HEK293 (cell line): ENCODE measurements around the gene PKHD1.

Source experiments
- CTCF ChIA-PET: fragments of 350-600 bp; formaldehyde crosslinking; extraction: SDS; loops from one replicate; lab custom pipeline; 2021; ENCODE audit warnings: antibody characterized with exemption; lab: Yijun Ruan, JAX
- POLR2A ChIA-PET: fragments of 300-600 bp; formaldehyde crosslinking; extraction: SDS; loops from one replicate; lab custom pipeline; 2020; ENCODE audit warnings: antibody characterized with exemption, inconsistent platforms; lab: Yijun Ruan, JAX
- H3K27ac ChIP-seq: fragments of 200-500 bp; sonication (Bioruptor generic); 2 replicates; pipeline ENCODE4 v1.5.1; 2014; ENCODE audit warnings: low read depth, low read length, control low read depth, inconsistent platforms; ENCODE audit errors: extremely low read depth
- H3K36me3 ChIP-seq, 2 experiments: fragments of 200-500 bp in 1 of 2; sonication (Bioruptor generic) in 1 of 2; 1 replicate in 1 of 2; 2 replicates in 1 of 2; pipeline ENCODE4 v1.5.1; 2014 to 2017; ENCODE audit warnings: inconsistent platforms in 2 of 2, low read length in 2 of 2; ENCODE audit not compliant: control insufficient read depth in 2 of 2, insufficient read depth in 1 of 2
- H3K4me1 ChIP-seq: fragments of 200-500 bp; sonication (Bioruptor generic); 2 replicates; pipeline ENCODE4 v1.5.1; 2014; ENCODE audit warnings: mild to moderate bottlenecking, low read length, inconsistent platforms; ENCODE audit not compliant: control insufficient read depth, insufficient read depth
- H3K4me3 ChIP-seq: 2 replicates; pipeline ENCODE4 v1.5.1; 2011; ENCODE audit warnings: low read depth, mild to moderate bottlenecking, control low read depth, low read length, moderate library complexity
- H3K9me3 ChIP-seq: fragments of 200-500 bp; sonication (Bioruptor generic); 2 replicates; pipeline ENCODE4 v1.5.1; 2014; ENCODE audit warnings: low read depth, low read length, inconsistent platforms; ENCODE audit not compliant: control insufficient read depth, insufficient read depth
- BCL11A ChIP-seq: fragments of 450-650 bp; formaldehyde crosslinking; IDR thresholded peaks from 2 replicates; pipeline ENCODE4 v1.5.1; 2016; ENCODE audit warnings: low read depth, missing biosample characterization, missing genetic modification characterization
- FEZF1 ChIP-seq: fragments of 450-650 bp; formaldehyde crosslinking; IDR thresholded peaks from 2 replicates; pipeline ENCODE4 v1.5.1; 2016; ENCODE audit warnings: missing biosample characterization, missing genetic modification characterization
- HOXD13 ChIP-seq: sonication (generic); formaldehyde crosslinking; IDR thresholded peaks from 2 replicates; pipeline ENCODE4 v1.8.0; 2022; ENCODE audit warnings: missing genetic modification reagents, borderline replicate concordance
- KLF10 ChIP-seq: fragments of 450-650 bp; IDR thresholded peaks from 2 replicates; pipeline ENCODE4 v1.5.1; 2018; ENCODE audit warnings: missing biosample characterization, mild to moderate bottlenecking, missing genetic modification characterization
- KLF9 ChIP-seq: fragments of 450-650 bp; formaldehyde crosslinking; IDR thresholded peaks from 2 replicates; pipeline ENCODE4 v1.5.1; 2016; ENCODE audit warnings: missing biosample characterization, missing genetic modification characterization, low read depth
- SCRT2 ChIP-seq: fragments of 450-650 bp; formaldehyde crosslinking; IDR thresholded peaks from 2 replicates; pipeline ENCODE4 v1.5.1; 2016; ENCODE audit warnings: missing biosample characterization, missing genetic modification characterization
- SP7 ChIP-seq: fragments of 450-650 bp; formaldehyde crosslinking; IDR thresholded peaks from 2 replicates; pipeline ENCODE4 v1.5.1; 2016; ENCODE audit warnings: missing biosample characterization, missing genetic modification characterization
- ZBTB8A ChIP-seq: fragments of 450-650 bp; formaldehyde crosslinking; IDR thresholded peaks from 2 replicates; pipeline ENCODE4 v1.5.1; 2016; ENCODE audit warnings: missing biosample characterization, missing genetic modification characterization
- ZNF114 ChIP-seq: fragments of 450-650 bp; formaldehyde crosslinking; IDR thresholded peaks from 2 replicates; pipeline ENCODE4 v1.5.0; 2017; ENCODE audit warnings: missing biosample characterization, missing genetic modification characterization
- ZNF169 ChIP-seq: fragments of 450-650 bp; formaldehyde crosslinking; IDR thresholded peaks from 2 replicates; pipeline ENCODE4 v1.5.1; 2016; ENCODE audit warnings: missing biosample characterization, missing genetic modification characterization
- ZNF175 ChIP-seq: fragments of 450-650 bp; formaldehyde crosslinking; IDR thresholded peaks from 2 replicates; pipeline ENCODE4 v1.5.1; 2016; ENCODE audit warnings: missing biosample characterization, missing genetic modification characterization
- ZNF184 ChIP-seq: fragments of 450-650 bp; IDR thresholded peaks from 2 replicates; pipeline ENCODE4 v1.5.1; 2018; ENCODE audit warnings: missing biosample characterization, mild to moderate bottlenecking, missing genetic modification characterization
- ZNF274 ChIP-seq, 2 experiments: fragments of 200-500 bp in 1 of 2; fragments of 450-650 bp in 1 of 2; sonication (Bioruptor generic) in 1 of 2; formaldehyde crosslinking in 1 of 2; IDR thresholded peaks; 2 replicates each; pipeline versions ENCODE4 v1.5.1 to v1.6.1; 2014 to 2016; ENCODE audit warnings: borderline replicate concordance in 1 of 2, inconsistent platforms in 1 of 2, low read length in 1 of 2, missing biosample characterization in 1 of 2, missing genetic modification characterization in 1 of 2
- ZNF324 ChIP-seq: fragments of 450-650 bp; formaldehyde crosslinking; IDR thresholded peaks from 2 replicates; pipeline ENCODE4 v1.5.1; 2016; ENCODE audit warnings: missing biosample characterization, missing genetic modification characterization
- ZNF366 ChIP-seq: fragments of 450-650 bp; formaldehyde crosslinking; conservative IDR thresholded peaks from 2 replicates; pipeline ENCODE4 v1.5.1; 2016; ENCODE audit warnings: missing biosample characterization, missing genetic modification characterization
- ZNF37A ChIP-seq: fragments of 450-650 bp; IDR thresholded peaks from 2 replicates; pipeline ENCODE4 v1.5.1; 2018; ENCODE audit warnings: missing biosample characterization, missing genetic modification characterization
- ZNF521 ChIP-seq: fragments of 450-650 bp; formaldehyde crosslinking; IDR thresholded peaks from 2 replicates; pipeline ENCODE4 v1.5.1; 2017; ENCODE audit warnings: missing biosample characterization, mild to moderate bottlenecking, missing genetic modification characterization
- ZNF560 ChIP-seq: fragments of 450-650 bp; formaldehyde crosslinking; IDR thresholded peaks from 2 replicates; pipeline ENCODE4 v1.5.1; 2017; ENCODE audit warnings: missing biosample characterization, missing genetic modification characterization, borderline replicate concordance
- ZNF585B ChIP-seq: fragments of 450-650 bp; formaldehyde crosslinking; IDR thresholded peaks from 2 replicates; pipeline ENCODE4 v1.5.1; 2016; ENCODE audit warnings: missing biosample characterization, missing genetic modification characterization
- ZNF623 ChIP-seq: fragments of 450-650 bp; formaldehyde crosslinking; IDR thresholded peaks from 2 replicates; pipeline ENCODE4 v1.5.1; 2016; ENCODE audit warnings: missing biosample characterization, missing genetic modification characterization
- ZNF654 ChIP-seq: fragments of 450-650 bp; formaldehyde crosslinking; IDR thresholded peaks from 2 replicates; pipeline ENCODE4 v1.5.1; 2016; ENCODE audit warnings: low read depth, missing biosample characterization, missing genetic modification characterization
- ZNF660 ChIP-seq: fragments of 450-650 bp; IDR thresholded peaks from 2 replicates; pipeline ENCODE4 v1.5.1; 2018; ENCODE audit warnings: missing biosample characterization, mild to moderate bottlenecking, missing genetic modification characterization
- ZNF701 ChIP-seq: fragments of 450-650 bp; formaldehyde crosslinking; IDR thresholded peaks from 2 replicates; pipeline ENCODE4 v1.5.1; 2016; ENCODE audit warnings: missing biosample characterization, missing genetic modification characterization
- TF ChIP-seq, protein P1 (sequence below): fragments of 450-650 bp; formaldehyde crosslinking; IDR thresholded peaks from 2 replicates; pipeline ENCODE4 v1.5.1; 2016; ENCODE audit warnings: missing biosample characterization, missing genetic modification characterization

Gene PKHD1

DNA sequence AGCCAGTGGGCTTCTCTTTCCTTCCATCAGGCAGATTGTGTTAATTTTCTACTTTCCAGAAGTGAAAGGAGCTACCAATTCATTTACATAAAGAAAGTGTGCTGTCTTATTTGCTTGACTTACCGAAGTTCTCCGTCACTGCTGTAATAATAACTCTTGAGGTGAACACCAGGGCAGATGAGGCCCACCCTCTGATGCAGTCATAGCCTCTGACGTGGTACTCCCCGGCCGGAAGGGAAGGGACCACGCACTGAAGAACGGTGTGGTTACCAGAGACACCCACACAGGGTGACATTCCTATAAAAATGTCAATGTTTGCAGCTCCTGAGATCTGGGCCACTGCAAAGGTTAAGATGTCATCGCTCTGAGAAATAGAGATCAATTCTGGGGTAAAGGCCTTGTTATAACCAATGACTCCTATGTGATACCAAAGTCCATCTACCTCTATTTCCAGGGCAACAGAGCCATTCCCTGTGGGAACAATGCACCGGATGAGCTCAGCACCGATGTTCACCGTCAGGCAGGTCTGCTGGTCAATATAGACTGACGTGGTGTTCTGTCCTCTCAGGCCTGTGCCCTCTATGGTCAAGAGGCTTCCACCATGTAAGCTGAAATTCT, 62.9 kb downstream of the PKHD1 start:
- CTCF ChIA-PET = interaction anchor here (0.7 to 2.9 kb wide), 3 partner anchors 24 to 299 kb away, joined by 3 to 13 read pairs (median 7); no protein-coding TSS in a partner anchor
- Histone ChIP-seq H3K36me3 (no peaks in the 10 kb centered on the region), H3K27ac (no peak overlapping the region), H3K9me3 (no peaks in the 10 kb centered on the region), H3K4me1 (no peaks in the 10 kb centered on the region), H3K4me3 (no peak overlapping the region)
- POLR2A ChIA-PET = no interaction called here
- no peak for TF ChIP-seq SCRT2 (tag by site-specific recombination)
- no peak for TF ChIP-seq ZNF521 (tag by site-specific recombination)

DNA sequence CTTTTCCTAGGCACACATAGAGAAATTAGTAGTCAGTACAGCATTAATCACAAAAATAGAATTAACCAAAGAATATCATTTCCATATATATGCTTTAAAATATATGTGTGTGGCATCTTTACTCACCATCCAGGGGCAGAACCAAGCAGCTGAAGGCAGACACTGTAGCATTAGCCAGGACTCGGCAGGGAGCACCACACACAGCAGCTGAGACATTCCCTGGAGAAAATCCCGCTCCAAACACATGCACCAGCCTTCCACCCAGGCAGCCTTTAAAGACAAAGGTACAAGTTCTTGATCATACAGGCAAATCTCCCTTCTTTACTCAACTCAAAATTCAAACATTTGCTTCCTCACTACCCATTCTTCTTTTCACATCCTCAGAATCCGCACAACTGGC, 64.7 kb downstream of the PKHD1 start:
- Histone ChIP-seq H3K4me3 (no peak overlapping the region), H3K36me3 (no peaks in the 10 kb centered on the region), H3K9me3 (no peaks in the 10 kb centered on the region), H3K27ac (no peak overlapping the region), H3K4me1 (0 out of 2 replicates have a peak, but pooled peaks cover 2% of the 10 kb centered on the region)
- TF ChIP-seq ZNF37A (tag by site-specific recombination) = no peak
- no peak for TF ChIP-seq KLF10 (tag by site-specific recombination)
- TF ChIP-seq ZBTB8A (tag by site-specific recombination) = no peak
- no peak for TF ChIP-seq ZNF701 (tag by site-specific recombination)
- no peak for TF ChIP-seq FEZF1 (tag by site-specific recombination)
- no peak for TF ChIP-seq ZNF560 (tag by site-specific recombination)
- TF ChIP-seq ZNF114 (tag by site-specific recombination) = no peak
- no peak for TF ChIP-seq ZNF175
- no peak for TF ChIP-seq ZNF623
- no peak for TF ChIP-seq ZNF324 (tag by site-specific recombination)
- no peak for TF ChIP-seq ZNF660 (tag by site-specific recombination)
- no peak for TF ChIP-seq SP7 (tag by site-specific recombination)
- TF ChIP-seq BCL11A (tag by site-specific recombination) = no peak
- no peak for TF ChIP-seq ZNF585B (tag by site-specific recombination)
- TF ChIP-seq KLF9 (tag by site-specific recombination) = no peak
- ChIA-PET CTCF (interaction anchor here (1.0 to 1.7 kb wide), 5 partner anchors 12 to 1207 kb away, joined by 4 to 9 read pairs (median 5); no protein-coding TSS in a partner anchor), POLR2A (no interaction called here)

DNA sequence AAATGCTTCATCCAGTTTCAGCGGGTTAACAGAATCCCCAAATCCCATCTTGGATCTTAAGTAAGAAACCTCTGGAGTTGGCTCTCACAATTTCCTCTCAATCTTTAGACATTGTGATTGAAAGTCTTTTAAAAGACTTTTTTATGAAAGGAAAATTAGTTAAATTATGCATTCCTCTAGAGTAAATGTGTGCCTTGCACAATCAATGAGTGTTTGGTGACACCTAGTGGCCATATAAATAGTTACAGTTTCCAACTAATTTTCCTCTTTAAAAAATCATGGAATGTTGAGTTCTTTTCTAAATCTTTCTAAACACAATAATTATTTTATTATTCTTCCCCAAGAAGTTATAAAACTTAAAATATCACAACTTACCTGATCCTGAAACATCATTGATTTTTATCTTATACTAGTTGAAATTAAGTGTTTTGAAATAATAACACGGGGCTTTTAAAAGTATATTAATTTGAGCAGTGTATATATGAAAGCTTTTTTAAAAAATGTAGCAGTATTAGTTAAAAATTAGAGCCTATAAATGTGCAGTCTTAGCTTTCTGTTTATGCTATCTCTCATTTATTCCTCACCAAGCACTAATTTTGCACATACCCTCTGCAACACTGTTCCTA, 66.4 kb downstream of the PKHD1 start:
- Histone ChIP-seq H3K36me3 (no peaks in the 10 kb centered on the region), H3K9me3 (no peaks in the 10 kb centered on the region), H3K4me1 (0 out of 2 replicates have a peak, but pooled peaks cover 2% of the 10 kb centered on the region), H3K4me3 (no peak overlapping the region), H3K27ac (no peak overlapping the region)
- TF ChIP-seq, protein P1, sequence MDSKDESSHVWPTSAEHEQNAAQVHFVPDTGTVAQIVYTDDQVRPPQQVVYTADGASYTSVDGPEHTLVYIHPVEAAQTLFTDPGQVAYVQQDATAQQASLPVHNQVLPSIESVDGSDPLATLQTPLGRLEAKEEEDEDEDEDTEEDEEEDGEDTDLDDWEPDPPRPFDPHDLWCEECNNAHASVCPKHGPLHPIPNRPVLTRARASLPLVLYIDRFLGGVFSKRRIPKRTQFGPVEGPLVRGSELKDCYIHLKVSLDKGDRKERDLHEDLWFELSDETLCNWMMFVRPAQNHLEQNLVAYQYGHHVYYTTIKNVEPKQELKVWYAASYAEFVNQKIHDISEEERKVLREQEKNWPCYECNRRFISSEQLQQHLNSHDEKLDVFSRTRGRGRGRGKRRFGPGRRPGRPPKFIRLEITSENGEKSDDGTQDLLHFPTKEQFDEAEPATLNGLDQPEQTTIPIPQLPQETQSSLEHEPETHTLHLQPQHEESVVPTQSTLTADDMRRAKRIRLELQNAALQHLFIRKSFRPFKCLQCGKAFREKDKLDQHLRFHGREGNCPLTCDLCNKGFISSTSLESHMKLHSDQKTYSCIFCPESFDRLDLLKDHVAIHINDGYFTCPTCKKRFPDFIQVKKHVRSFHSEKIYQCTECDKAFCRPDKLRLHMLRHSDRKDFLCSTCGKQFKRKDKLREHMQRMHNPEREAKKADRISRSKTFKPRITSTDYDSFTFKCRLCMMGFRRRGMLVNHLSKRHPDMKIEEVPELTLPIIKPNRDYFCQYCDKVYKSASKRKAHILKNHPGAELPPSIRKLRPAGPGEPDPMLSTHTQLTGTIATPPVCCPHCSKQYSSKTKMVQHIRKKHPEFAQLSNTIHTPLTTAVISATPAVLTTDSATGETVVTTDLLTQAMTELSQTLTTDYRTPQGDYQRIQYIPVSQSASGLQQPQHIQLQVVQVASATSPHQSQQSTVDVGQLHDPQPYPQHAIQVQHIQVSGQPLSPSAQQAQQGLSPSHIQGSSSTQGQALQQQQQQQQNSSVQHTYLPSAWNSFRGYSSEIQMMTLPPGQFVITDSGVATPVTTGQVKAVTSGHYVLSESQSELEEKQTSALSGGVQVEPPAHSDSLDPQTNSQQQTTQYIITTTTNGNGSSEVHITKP (tag by site-specific recombination) = no peak
- TF ChIP-seq ZNF169 (no peak), ZNF366 (no peak), HOXD13 (no peak), ZNF274 (IDR thresholded peaks at IDR 0.05; ENCODE audit: low read length) (no peak), ZNF274 (tag by site-specific recombination; IDR thresholded peaks at IDR 0.05; ENCODE audit: borderline replicate concordance) (no peak), ZBTB8A (tag by site-specific recombination) (no peak), ZNF654 (tag by site-specific recombination) (peak; percentile 76), ZNF184 (no peak)
- CTCF ChIA-PET = interaction anchor here (0.5 to 3.0 kb wide), 26 partner anchors 8 to 1207 kb away, joined by 3 to 20 read pairs (median 4); partner anchors contain the start of gene TFAP2B
- POLR2A ChIA-PET = no interaction called here
